ENCODE results near the gene PCDH7. TPM values are rescaled to one million over a fixed set of nuclear protein-coding genes. Genes with fewer than 3 reads are reported as not detected.

The PCDH7 gene
- total and polyA plus RNA-seq, 11 donors: 9.4 to 166 (median 89.8) TPM

DNA sequence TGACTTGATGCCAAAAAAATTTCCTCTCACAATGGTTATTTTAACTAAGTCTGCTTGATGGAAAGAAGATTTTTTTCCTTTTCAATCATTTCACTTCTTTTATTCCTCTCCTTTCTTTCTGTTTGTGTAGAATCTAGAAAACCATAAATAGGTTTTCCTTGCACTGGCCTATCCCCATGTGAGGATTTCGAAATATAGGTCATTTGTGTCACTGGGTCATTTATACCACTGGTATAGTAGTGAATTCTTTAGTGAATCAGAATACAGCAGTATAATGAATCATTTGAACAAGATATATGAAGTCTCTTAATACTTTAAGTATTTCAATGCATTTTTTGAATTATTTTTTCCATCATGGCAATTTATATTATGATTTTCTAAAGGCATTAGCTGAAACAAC is 26.6 kb downstream of the PCDH7 start:
- Histone ChIP-seq H3K27ac (no peak overlapping the region), H3K4me1 (peaks cover 0 to 27% (median 6%) of the 10 kb centered on the region in 12 donors), H3K36me3 (no peaks in the 10 kb centered on the region), H3K27me3 (no peaks in the 10 kb centered on the region), H3K4me3 (no peak overlapping the region), H3K9me3 (no peaks in the 10 kb centered on the region)
- intact Hi-C loops (cut with DNase I): loop anchor here in 1 of 10 donors (10.0 kb wide), 1 partner anchor 198 kb away; no protein-coding TSS in a partner anchor
- 29 to 48% (median 41%) methylated on average over 1 of the region's 1 CpG for WGBS, 4 donors
- TF ChIP-seq POLR2A (IDR thresholded peaks at IDR 0.05): no peak
- TF ChIP-seq, protein P1, sequence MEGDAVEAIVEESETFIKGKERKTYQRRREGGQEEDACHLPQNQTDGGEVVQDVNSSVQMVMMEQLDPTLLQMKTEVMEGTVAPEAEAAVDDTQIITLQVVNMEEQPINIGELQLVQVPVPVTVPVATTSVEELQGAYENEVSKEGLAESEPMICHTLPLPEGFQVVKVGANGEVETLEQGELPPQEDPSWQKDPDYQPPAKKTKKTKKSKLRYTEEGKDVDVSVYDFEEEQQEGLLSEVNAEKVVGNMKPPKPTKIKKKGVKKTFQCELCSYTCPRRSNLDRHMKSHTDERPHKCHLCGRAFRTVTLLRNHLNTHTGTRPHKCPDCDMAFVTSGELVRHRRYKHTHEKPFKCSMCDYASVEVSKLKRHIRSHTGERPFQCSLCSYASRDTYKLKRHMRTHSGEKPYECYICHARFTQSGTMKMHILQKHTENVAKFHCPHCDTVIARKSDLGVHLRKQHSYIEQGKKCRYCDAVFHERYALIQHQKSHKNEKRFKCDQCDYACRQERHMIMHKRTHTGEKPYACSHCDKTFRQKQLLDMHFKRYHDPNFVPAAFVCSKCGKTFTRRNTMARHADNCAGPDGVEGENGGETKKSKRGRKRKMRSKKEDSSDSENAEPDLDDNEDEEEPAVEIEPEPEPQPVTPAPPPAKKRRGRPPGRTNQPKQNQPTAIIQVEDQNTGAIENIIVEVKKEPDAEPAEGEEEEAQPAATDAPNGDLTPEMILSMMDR (IDR thresholded peaks at IDR 0.05): no peak
- ATAC-seq (no peak), DNase-seq (no peak)

DNA sequence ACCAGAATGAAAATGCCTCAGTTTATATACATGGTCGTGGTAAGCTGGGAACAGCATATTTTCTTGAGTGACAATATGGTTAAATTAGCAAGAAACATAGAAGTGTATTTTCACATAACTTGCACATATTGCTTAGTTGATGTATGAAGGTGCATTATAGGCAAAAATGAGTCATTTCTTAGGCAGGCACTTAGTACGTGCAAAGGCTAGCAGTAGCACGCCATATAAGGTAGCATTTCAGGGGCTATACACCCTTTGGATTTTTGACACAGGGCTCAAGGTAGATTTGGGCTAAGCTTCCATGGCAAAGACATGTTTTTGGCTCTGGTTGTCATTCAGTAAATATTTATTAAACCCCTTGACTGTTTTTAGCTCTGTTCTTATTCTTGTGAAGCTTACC is 33.1 kb downstream of the PCDH7 start:
- Histone ChIP-seq H3K36me3 (no peaks in the 10 kb centered on the region), H3K4me3 (no peak overlapping the region), H3K27ac (peak overlapping the region in 1 of 12 donors; percentile 55), H3K4me1 (peaks cover 0 to 7% (median 0%) of the 10 kb centered on the region in 12 donors), H3K9me3 (no peaks in the 10 kb centered on the region), H3K27me3 (no peaks in the 10 kb centered on the region)
- intact Hi-C loops (cut with DNase I): no loop called here
- DNase-seq (no peak), ATAC-seq (peak in 1 of 4 donors; percentile 36)
- TF ChIP-seq POLR2A (IDR thresholded peaks at IDR 0.05): no peak
- TF ChIP-seq, protein P1 (IDR thresholded peaks at IDR 0.05): no peak
- WGBS, 4 donors: 64 to 68% (median 66%) methylated on average over 3 of the region's 3 CpGs

DNA sequence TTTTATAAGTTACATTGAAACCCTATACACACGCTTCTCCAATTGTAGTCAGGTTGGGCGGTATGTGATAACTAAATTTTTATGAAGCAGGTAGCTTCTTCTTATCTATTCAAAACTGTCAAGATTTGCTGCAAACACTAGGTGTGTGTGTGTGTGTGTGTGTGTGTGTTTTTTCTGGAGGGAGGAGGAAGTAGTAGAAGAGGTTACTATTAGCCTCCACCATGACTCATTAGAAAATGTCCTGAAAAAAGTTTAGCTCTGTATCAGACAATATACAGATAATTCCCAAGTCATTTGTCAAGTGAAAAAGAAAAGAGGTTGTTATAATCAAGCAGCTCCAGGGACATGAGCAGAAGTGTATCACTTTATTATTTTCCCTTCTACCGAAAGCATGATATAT is 33.9 kb downstream of the PCDH7 start:
- Histone ChIP-seq H3K36me3 (no peaks in the 10 kb centered on the region), H3K9me3 (no peaks in the 10 kb centered on the region), H3K4me3 (no peak overlapping the region), H3K4me1 (peaks cover 0 to 7% (median 0%) of the 10 kb centered on the region in 12 donors), H3K27ac (peak overlapping the region in 1 of 12 donors; percentile 55), H3K27me3 (no peaks in the 10 kb centered on the region)
- intact Hi-C loops (cut with DNase I): no loop called here
- ATAC-seq (no peak), DNase-seq (no peak)
- no peak for TF ChIP-seq POLR2A (IDR thresholded peaks at IDR 0.05)
- TF ChIP-seq, protein P1 (IDR thresholded peaks at IDR 0.05): no peak
- WGBS, 4 donors: 91 to 94% (median 93%) methylated on average over 3 of the region's 3 CpGs

DNA sequence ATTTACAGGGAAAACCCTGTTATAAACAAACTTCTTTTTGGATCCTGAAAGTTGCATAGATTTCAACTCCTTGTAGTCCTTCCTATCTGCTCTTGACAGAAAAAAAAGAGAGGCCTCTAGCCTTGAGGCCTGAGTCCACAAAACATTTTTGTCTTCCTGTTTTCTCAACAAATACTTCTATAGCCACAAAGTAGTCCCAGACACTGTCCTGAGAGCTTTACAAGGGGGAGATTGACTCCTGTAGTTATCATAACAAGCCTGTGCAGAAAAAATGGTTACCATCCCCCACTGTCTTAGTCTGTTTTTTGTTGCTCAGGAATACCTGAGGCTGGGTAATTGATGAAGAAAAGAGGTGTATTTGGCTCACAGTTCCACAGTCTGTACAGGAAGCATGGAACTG is 35.2 kb downstream of the PCDH7 start:
- no peaks in the 10 kb centered on the region for H3K36me3 ChIP-seq
- H3K27me3 ChIP-seq: no peaks in the 10 kb centered on the region
- peaks cover 0 to 7% (median 0%) of the 10 kb centered on the region in 12 donors for H3K4me1 ChIP-seq
- no peak for TF ChIP-seq POLR2A (IDR thresholded peaks at IDR 0.05)
- TF ChIP-seq, protein P1 (IDR thresholded peaks at IDR 0.05): no peak
- ATAC-seq (no peak), DNase-seq (no peak)
- no peak overlapping the region for H3K4me3 ChIP-seq
- intact Hi-C loops (cut with DNase I): no loop called here
- H3K9me3 ChIP-seq: no peaks in the 10 kb centered on the region
- H3K27ac ChIP-seq: peak overlapping the region in 1 of 12 donors; percentile 4

All from heart left ventricle (tissue), 16 donors.